GM12892 (cell line): ENCODE measurements around the gene PRICKLE2.

Experiments used
- POLR2A ChIP-seq: IDR thresholded peaks from 2 replicates; pipeline ENCODE4 v1.6.1; 2011; ENCODE audit warnings: low read depth, low read length, control low read depth
- POLR2AphosphoS5 ChIP-seq: IDR thresholded peaks from 2 replicates; pipeline ENCODE4 v1.6.1; 2011; ENCODE audit warnings: low read depth, low read length, control low read depth
- TAF1 ChIP-seq: IDR thresholded peaks from 2 replicates; pipeline ENCODE4 v1.6.1; 2011; ENCODE audit warnings: low read depth, mild to moderate bottlenecking, control low read depth, low read length, borderline replicate concordance

- no peak for TF ChIP-seq POLR2A
- no peak for TF ChIP-seq TAF1
- TF ChIP-seq POLR2AphosphoS5 = no peak
These were observed 168.6 kb downstream of the PRICKLE2 start for GRCh38 chr3:64056606-64057180.
